ENCODE data around the gene ZNF630. TPM values are rescaled to one million over a fixed set of nuclear protein-coding genes. Genes with fewer than 3 reads are reported as not detected.

Gene ZNF630
- total and polyA plus RNA-seq, 2 donors (not counting 3 experiments of a cell fraction or from before 2014, with no cell fraction given) = 0.87 to 1.6 TPM

DNA sequence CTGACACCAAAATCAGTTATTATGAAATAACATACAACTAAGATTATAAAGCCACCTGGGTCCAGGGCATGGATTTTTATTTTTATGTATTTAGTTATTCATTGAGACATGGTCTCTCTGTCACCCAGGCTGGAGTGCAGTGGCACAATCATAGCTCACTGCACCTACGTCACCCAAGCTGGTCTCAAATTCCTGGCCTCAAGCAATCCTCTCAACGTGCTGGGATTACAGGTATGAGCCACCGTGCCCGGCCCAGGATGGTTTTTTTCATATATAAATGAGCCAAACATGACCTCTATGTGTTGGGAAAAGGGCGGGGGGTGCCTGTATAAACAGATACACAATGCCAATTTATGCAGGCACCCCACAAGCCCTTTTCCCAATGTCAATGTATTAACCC is 24.6 kb downstream of the ZNF630 start:
- no TSS peak for BruUV-seq (replicated peaks)
- Histone ChIP-seq H3K9ac (replicated peaks; ENCODE audit: extremely low read depth, insufficient read depth, low read length) (no peak overlapping the region), H3K4me1 (ENCODE audit: control insufficient read depth, extremely low read depth, insufficient read depth, low read length) (peaks cover 13% of the 10 kb centered on the region), H3K79me2 (ENCODE audit: control insufficient read depth, insufficient read depth, low read length) (no peaks in the 10 kb centered on the region), H3K27me3 (ENCODE audit: control insufficient read depth in 2 of 2, insufficient read depth in 2 of 2, low read length in 2 of 2) (no peaks in the 10 kb centered on the region), H3K36me3 (ENCODE audit: control insufficient read depth in 2 of 2, extremely low read depth in 1 of 2, insufficient read depth in 2 of 2, low read length in 2 of 2) (no peaks in the 10 kb centered on the region), H3K27ac (ENCODE audit: insufficient read depth, low read depth, low read length) (no peak overlapping the region), H3K9me1 (replicated peaks; ENCODE audit: control insufficient read depth, extremely low read depth, insufficient read depth, low read length) (no peaks in the 10 kb centered on the region), H3K4me3 (replicated peaks in 1 of 3; ENCODE audit: insufficient read depth in 1 of 3, low read depth in 1 of 3, low read length in 3 of 3) (no peak overlapping the region), H3K9me3 (replicated peaks; ENCODE audit: control insufficient read depth, insufficient read depth, low read length) (no peaks in the 10 kb centered on the region), H2AFZ (ENCODE audit: low read depth, low read length) (no peak overlapping the region), H3K4me2 (ENCODE audit: insufficient read depth, low read length) (no peak overlapping the region), H4K20me1 (replicated peaks; ENCODE audit: control insufficient read depth, extremely low read depth, insufficient read depth, low read length) (no peaks in the 10 kb centered on the region)
- dilution Hi-C loops (cut with MboI; ENCODE audit: extremely low pct_ligation_motif_present, low sequenced_read_pairs) (no loop called here), intact Hi-C loops (cut with micrococcal nuclease) (no loop called here)
- CTCF ChIA-PET = no interaction called here
- POLR2A ChIA-PET = no interaction called here
- no peak for DNase-seq (ENCODE audit: low read depth, low spot score)
- no peak for FAIRE-seq
- TF ChIP-seq FOS (IDR thresholded peaks at IDR 0.05; ENCODE audit: borderline replicate concordance, insufficient read depth, low read length) = no peak
- no peak for TF ChIP-seq JUN (IDR thresholded peaks at IDR 0.05; ENCODE audit: borderline replicate concordance, insufficient read depth, insufficient read length, low read depth)
- TF ChIP-seq EZH2 (IDR thresholded peaks at IDR 0.05; ENCODE audit: borderline replicate concordance, low read depth, low read length, severe bottlenecking) = no peak
- TF ChIP-seq, protein P1, sequence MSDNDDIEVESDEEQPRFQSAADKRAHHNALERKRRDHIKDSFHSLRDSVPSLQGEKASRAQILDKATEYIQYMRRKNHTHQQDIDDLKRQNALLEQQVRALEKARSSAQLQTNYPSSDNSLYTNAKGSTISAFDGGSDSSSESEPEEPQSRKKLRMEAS (IDR thresholded peaks at IDR 0.05; ENCODE audit: insufficient read depth, insufficient read length) = no peak
- no peak for TF ChIP-seq POLR2A (IDR thresholded peaks at IDR 0.05; ENCODE audit: low read depth, low read length)
- no peak for TF ChIP-seq POLR2AphosphoS5 (IDR thresholded peaks at IDR 0.05; ENCODE audit: insufficient read depth, low read depth, low read length)
- TF ChIP-seq, protein P2, sequence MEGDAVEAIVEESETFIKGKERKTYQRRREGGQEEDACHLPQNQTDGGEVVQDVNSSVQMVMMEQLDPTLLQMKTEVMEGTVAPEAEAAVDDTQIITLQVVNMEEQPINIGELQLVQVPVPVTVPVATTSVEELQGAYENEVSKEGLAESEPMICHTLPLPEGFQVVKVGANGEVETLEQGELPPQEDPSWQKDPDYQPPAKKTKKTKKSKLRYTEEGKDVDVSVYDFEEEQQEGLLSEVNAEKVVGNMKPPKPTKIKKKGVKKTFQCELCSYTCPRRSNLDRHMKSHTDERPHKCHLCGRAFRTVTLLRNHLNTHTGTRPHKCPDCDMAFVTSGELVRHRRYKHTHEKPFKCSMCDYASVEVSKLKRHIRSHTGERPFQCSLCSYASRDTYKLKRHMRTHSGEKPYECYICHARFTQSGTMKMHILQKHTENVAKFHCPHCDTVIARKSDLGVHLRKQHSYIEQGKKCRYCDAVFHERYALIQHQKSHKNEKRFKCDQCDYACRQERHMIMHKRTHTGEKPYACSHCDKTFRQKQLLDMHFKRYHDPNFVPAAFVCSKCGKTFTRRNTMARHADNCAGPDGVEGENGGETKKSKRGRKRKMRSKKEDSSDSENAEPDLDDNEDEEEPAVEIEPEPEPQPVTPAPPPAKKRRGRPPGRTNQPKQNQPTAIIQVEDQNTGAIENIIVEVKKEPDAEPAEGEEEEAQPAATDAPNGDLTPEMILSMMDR (IDR thresholded peaks at IDR 0.05; ENCODE audit: extremely low read depth in 1 of 2, insufficient read depth in 1 of 2, low read depth in 1 of 2, low read length in 2 of 2) = no peak
- TF ChIP-seq GATA2 (IDR thresholded peaks at IDR 0.05; ENCODE audit: insufficient read depth, insufficient read length, low read depth, low read length) = no peak
- no peak for TF ChIP-seq MYC (IDR thresholded peaks at IDR 0.05; ENCODE audit: low read depth, low read length)

All from endothelial cell of umbilical vein (primary cell).